Bone marrow (tissue), 2 donors: ENCODE measurements around the gene CLIP1.
"Not testable (repeated sequence)": the region's sequence is repeated elsewhere in the genome, so short reads cannot be mapped to it uniquely, and the experiment has no call there.

Source experiments
- DNase-seq, 2 donors: peaks; one replicate each; lab custom pipeline; 2025; lab: John Stamatoyannopoulos, UW

The CLIP1 gene

DNA sequence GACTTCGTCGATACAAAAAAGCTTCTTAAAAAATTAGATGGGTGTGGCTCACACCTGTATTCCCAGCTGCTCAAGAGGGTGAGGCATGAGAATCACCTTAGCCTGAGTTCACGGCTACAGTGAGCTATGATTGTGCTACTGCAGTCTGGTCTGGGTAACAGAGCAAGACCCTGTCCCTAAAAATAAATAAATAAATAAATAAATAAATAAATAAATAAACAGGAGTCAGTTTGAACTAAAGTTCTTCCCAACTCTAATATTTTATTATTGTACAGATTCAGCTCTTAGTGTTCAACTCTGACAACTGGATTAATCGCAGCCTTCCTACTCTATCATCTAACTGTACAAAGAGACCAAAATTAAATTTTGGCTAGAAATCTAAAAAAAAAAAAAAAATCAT, 12.7 kb upstream of the CLIP1 start:
- DNase-seq: no peak

DNA sequence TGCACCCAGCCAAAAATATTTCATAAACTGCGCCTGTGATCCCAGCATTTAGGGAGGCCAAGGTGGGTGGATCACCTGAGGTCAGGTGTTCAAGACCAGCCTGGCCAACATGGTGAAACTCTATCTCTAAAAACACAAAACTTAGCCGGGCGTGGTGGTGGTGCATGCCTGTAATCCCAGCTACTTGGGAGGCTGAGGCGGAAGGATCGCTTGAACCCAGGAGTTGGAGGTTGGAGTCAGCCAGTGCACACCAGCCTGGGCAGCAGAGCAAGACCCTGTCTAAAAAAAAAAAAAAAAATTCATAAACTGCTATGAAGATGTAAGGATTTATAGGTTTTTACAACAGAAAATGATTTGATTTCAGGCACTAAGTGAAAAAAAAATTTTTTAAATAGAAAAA, 6.6 kb upstream of the CLIP1 start:
- not testable (repeated sequence) for DNase-seq

DNA sequence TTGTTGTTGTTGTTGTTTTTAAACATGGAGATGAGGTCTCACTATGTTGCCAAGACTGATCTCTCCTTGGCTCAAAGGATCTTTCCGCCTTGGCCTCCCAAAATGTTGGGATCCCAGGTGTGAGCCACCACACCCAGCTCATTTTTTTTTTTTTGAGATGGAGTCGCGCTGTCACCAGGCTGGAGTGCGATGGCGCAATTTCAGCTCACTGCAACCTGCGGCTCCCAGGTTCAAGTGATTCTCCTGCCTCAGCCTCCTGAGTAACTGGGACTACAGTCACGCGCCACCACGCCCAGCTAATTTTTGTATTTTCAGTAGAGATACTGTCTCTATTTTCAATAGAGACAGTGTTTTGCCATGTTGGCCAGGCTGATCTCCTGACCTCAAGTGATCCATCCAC, 4.9 kb upstream of the CLIP1 start:
- DNase-seq: no peak

DNA sequence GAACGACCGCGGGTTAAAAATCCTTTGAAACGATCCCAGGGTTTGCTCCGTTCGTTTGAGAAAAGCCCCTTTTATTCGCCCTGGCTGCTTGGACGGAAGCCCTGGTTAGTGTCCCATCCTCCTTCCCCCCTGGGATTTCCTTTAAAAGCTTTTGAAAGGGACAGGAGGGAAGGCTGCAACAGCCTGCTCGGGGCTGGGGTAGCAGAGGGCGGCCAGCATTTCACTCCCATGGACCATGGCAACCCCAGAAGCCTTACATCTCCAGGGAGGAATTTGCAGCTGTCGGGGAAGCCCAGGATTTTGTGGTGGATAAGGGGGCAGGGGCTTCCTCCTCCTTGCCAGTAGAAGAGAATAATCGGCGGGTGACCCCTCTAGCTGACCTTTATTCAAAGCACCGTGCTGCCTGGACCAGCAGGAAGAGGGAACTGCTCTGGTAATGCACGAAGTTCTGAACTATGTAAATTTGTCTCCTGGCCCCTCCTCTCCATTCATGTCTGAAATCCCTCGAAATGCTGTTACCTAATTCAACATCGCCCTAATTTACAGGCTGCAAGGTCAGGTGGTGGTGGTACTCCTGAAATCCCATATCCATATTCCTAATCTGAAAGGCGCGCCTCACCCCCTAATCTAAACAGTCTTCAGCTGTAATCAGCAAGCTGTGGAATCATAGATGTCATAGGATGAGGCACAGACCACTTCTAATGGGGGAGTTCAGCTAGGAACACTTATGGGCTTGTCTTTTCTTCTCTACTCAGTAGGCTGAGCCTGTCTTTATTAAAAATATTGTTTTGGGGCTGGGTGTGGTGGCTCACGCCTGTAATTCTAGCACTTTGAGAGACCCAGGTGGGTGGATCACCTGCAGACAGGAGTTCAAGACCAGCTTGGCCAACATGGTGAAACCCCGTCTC, 1.0 kb upstream of the CLIP1 start:
- peak in 1 of 2 donors; percentile 10 for DNase-seq

DNA sequence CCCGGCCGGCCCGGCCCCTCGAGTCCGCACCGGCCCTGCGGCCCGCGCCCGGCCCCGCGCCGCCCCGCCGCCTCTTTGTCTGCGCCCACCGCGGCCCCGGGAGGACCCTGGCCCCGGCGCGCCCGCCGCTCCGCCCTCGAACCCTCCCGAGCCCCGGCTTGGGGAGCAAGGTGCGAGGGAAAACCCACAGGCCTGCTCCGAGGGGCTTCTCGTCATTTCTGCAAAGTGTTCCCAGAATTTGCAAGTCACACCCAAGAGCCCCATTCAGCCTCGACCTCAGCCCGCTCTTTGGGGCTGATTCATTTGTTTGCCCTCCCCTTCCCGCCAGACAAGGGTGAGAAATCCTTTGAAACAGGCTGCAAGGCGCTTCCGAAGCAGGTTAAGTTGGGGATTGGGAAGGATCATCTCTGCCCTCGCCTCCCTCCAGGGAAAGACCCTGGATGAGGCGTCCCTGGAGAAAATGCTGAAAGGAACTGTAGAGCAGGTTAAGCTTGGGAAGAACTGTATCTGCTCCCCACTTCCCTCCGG, 325 bp upstream of the CLIP1 start:
- peak; percentile 24 to 48 for DNase-seq

DNA sequence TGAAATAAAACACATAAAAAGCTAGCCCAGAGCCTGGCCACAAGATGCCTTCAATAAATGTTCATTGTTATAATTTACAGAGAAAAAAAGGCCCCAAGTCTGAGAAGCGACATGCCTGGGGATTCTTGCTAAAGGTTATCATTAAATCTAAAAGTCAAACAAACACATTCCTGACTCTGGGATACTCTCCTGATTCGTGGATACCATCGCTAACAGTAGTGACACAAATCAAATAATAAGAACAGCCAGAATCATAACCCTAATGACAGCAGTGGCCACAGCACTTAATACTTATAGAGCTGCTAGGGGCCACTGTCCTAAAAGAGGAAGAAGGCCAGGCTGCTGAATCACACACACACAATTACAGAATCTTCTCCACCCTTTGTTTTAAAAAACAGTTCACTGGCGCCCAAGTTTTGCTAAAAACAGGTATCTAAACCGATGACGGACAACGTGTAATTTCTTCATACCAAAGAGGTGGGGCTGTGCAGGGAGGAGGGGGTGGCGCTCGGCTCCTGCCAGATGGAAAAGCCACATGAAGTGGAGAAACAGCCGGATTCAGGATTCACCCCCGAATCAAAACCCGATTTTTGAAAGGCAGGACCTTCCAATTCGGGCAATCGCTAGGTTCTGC, 1.2 kb downstream of the CLIP1 start:
- peak in 1 of 2 donors; percentile 32 for DNase-seq

DNA sequence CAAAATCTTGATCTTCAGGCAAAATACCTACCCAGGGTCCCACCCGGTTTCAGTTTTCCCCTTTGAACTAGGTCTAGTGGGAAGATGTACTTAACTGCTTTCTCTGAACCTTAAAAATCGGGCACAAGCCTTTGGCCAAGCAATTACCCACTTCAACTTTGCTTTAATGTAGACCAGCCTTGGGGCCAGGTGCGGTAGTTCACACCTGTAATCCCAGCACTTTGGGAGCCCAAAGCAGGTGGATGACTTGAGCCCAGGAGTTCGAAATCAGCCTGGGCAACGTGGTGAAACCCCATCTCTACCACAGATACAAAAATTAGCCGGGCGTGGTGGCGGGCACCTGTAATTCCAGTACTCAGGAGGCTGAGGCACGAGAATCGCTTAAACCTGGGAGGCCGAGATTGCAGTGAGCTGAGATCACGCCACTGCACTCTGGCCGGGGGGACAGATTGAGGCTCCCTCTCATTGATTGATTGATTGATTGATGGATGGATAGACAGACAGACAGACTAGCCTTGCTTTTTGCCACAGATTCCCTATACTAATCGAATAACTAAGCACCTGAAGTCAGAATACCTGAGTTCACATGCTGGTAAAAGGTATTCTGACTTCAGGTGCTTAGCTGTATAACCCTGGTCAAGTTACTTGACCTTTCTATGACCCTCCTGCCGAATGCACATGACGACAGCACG, 1.9 kb downstream of the CLIP1 start:
- no peak for DNase-seq

DNA sequence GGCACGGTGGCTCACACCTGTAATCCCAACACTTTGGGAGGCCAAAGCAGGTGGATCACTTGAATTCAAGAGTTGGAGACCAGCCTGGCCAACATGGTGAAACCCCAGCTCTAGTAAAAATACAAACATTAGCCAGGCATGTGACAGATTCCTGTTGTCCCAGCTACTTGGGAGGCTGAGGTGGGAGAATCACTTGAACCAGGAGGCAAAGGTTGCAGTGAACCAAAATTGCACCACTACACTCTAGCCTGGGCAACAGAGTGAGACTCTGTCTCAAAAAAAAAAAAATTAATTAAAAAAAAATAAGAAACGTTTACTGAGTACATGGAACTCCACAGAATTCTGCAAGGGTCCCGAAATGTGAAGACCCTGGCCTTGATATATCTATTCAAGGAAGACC, 3.4 kb downstream of the CLIP1 start:
- DNase-seq: not testable (repeated sequence)

DNA sequence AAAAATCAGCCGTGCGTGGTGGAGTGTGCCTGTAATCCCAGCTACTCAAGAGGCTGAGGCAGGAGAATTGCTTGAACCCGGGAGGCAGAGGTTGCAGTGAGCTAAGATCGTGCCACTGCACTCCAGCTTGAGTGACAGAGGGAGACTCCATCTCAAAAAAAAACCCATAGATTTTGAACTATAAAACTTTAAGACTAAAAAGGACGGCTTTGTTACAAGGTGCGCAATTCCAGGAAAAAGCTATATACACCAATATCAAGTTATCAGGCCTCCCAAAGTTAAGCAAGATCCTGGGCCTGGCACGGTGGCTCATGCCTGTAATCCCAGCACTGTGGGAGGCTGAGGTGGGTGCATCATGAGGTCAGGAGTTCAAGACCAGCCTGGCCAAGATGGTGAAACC, 6.8 kb downstream of the CLIP1 start:
- not testable (repeated sequence) for DNase-seq

DNA sequence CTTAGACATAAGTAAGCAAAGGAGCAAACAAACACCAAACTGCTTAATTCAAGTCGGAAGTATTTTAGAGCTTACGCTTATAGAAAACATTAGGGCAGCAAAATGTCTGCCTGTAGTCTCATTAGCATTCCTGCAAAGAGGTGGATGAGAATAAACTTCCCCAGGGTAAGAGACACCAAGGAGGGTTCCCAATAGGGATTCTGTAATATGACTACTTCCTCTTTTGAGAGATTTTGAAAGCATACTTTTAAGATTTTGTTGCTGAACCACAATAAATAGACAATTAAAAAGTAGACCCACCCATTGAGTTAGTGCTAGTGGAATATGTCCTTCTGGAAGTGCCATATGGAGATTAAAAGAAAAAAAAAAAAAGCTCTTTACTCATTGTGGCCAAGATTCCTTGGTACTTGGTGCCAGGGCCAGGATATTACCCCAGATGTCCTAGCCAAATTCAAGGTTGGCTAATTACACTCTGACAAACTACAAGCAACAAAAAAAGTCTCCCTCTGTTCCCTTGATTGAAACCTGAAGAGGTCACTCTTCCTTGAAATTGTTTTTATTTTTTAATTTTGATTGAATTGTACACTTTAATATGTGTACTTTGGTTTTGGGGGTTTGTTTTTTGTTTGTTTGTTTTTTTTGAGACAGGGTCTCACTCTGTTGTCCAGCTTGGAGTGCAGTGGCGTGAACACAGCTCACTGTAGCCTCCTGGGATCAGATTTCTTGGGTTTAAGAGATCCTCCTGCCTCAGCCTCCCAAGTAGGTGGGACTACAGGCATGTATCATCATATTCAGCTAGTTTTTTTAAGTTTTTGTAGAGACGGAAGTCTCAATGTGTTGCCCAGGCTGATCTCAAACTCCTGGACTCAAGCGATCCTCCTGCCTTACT, 8.7 kb downstream of the CLIP1 start:
- DNase-seq: no peak

DNA sequence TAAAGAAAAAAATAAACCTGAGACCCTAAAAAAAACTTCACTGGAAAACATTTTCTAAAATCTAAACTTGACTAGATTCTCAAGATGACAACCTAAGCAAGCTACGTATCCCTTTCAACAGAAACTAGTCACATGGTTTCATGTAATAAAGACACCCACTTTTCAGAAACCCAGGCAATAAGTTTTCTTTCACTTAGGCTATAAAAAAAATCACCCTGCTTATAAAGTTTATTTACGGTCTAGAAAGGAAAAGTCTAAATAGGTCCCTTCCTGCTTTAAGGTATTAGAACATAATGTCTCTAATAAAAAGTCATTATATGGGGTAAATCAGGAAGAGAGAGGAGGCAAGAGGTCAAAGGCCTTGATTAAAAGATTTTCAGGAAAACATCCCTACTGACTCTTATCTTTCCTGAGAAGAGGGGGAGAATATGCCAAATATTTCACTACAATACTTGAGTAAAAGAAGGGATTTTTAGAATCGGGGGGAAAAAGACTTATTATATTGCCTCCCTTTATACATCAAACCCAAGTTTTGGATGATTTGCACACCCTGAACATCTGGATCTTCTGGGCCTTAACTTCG, 9.5 kb downstream of the CLIP1 start:
- DNase-seq: no peak

DNA sequence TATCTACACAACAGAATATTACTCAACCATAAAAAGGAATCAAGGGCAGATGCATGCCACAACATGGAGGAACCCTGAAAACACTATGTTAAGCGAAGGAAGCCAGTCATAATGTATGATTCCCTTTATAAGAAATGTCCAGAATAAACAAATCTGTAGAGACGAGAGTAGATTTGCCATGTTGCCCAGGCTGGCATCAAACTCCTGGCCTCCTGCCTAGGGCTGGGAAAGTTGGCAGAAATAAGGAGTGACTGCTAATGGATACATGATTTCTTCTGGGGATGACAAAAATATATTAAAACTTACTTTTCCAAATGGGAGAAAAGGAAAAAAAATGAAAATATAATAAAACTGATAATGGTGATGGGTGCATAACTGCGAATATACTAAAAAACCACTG, 10.9 kb downstream of the CLIP1 start:
- no peak for DNase-seq

DNA sequence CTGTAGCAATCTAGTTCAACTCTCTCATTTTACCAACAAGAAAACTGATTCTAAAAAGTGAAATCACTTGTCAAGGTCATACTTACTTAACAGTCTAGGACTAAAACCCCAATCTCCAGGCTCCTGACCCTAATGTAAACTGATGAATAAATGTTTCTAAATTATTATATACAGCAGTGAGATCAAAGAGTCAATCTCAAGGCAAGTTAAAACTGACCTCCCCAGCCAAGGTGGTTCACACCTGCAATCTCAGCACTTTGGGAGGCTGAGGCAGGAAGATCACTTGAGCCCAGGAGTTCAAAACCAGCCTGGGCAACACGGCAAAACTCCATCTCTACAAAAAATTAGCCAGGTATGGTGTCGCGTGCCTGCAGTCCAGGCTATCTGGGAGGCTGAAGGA, 15.3 kb downstream of the CLIP1 start:
- no peak for DNase-seq

DNA sequence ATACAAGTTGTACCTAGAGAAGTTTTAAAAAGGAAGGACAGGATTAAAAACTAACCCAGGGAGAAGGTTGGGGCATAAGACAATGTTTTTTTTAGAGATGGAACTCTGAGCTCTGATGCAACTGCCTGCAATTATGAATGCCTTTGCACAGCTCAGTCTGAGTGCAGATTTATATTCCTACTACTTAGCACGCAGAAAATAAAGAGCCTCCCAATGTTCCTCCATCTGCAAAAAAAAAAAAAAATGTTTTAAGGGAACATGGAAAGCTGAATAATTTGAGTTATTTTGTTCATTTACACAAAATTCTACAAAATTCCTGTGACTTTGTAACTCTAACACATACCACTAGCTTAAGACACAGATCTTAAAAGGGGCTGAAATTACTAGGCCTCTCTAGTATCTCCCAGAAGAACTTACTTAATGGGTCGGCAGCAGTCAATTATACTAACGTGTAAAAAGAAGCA, 15.7 kb downstream of the CLIP1 start:
- DNase-seq: no peak

DNA sequence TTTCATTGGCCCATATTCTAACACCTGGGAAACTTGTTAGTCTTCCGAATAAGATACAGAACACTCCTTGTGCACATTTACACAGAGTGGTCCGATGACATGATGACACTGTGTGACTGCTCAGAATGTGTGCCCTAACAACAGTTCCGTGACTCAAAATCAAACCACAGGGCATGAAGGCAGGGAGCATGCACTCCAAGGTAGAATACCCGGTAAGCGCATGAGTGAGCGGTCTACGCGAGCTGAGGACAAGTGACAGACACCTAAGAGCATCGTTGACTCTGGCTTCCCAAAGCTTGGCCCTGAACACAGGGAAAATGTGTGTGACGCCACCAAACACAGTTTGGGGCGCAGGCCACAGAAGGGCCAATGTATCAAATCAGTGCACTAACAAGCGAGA, 18.6 kb downstream of the CLIP1 start:
- no peak for DNase-seq

DNA sequence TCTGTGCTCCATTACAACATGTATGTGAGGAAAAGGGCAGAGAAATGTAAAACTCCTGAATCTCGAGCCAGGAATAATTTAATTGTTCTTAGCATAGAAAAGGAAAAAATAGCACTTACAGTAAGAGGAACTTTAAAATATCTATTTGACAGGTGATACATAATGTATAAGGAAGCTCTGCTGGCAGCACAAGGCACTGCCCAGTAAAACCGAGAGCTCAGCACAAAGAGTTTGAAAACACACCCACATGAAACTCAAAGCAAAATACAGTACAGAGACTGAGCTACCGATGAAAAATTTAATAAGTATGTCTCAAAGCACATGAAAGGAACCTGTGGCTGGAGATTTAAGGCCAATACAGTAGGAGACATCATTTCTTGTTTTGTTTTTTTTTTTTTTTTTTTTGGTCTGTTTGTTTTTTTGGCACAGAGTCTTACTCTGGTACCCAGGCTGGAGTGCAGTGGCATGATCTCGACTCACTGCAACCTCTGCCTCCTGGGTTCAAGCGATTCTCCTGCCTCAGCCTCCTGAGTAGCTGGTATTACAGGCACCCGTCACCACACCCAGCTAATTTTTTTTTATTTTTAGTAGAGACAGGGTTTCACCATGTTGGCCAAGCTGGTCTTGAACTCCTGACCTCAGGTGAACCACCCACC, 19.2 kb downstream of the CLIP1 start:
- no peak for DNase-seq

DNA sequence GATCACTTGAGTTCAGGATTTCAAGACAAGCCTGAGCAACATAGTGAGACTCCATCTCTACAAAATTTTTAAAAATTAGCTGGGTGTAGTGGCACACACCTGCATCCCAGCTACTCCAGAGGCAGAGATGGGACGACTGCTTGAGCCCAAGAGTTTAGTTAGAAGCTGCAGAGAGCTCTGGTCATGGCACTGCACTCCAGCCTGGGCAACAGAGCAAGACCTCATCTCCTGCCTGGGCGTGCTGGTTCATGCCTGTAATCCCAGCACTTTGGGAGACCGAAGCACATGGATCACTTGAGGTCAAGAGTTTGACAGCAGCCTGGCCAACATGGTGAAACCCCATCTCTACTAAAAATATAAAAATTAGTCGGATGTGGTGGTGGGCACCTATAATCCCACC, 20.2 kb downstream of the CLIP1 start:
- DNase-seq: no peak

DNA sequence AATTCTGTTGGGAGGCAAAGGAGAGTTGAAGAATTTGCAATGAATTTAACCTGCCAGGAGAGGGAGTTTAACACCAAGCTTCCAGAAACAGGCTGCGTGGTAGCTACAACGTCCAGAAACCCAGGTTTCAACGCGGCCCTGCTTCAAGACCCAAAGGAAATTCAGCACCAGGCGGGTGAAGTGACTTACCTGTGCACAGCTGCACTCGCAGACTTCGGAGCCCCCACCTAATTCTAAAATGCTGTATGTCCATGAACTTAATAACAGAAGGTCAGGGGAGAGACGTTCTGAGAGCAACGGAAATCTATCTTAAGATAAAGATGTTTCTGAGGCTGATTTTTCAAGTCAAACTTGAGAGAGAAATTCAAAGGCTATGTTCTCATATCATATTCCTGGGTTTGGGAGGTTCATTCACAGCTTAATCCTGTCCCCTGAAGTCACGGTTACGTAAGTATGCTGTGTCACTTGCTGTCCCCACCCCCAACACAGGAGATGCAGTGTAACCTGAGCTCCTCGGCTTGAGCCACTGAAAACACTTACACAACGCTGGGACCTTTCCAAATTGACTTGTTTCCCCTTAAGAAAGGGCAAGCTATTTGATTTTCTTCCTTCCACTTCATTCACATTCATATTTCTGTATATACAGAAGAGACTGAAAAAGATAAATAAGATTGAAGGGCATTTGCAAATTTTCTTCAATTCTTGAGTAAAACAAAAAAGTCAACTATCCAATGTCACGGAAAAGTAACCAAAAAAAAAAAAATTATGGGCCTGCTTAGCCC, 22.7 kb downstream of the CLIP1 start:
- DNase-seq: no peak

DNA sequence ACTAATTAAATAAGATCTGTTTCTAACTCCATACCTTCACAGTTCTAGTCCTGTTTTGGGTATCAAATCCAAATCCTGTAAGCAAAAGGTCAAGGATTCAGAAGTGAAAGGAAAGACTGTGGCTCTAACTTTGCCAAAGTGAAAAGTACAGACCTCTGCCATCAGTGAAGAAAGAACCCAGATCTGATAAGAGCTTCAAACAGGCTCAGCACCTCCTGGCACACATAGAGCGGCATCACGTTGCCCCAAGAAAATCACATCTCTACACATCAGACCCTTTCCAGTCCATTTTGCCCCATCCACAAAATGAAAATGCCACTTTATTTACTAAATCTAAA, 23.2 kb downstream of the CLIP1 start:
- no peak for DNase-seq

DNA sequence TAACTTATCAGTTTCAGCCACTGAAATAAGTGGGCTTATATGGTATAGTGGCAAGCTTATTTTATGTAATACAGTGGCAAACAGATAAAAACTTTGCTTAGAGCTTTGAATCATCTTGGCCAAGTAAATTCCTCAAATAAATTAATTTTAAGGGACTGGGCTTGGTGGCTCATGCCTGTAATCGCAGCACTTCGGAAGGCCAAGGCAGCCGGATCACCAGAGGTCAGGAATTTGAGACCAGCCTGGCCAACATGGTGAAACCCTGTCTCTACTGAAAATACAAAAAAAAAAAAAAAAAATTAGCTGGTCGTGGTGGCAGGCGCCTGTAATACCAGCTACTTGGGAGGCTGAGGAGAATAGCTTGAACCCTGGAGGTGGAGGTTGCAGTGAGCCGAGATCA, 24.5 kb downstream of the CLIP1 start:
- not testable (repeated sequence) for DNase-seq
